Breast epithelium (tissue), 4 donors: ENCODE data around the gene RTBDN. TPM values are rescaled to one million over a fixed set of nuclear protein-coding genes. Genes with fewer than 3 reads are reported as not detected.

Experiments used
- DNase-seq, 2 donors: peaks; one replicate each; pipeline ENCODE4 v3.0.0-alpha.2; 2019; ENCODE audit warnings: low spot score in 2 of 2
- H3K27ac ChIP-seq, 2 donors: fragments of 200-600 bp; sonication (generic) in 1 of 2; one replicate each; pipeline ENCODE4 v1.5.1; 2016 to 2019; ENCODE audit warnings: mild to moderate bottlenecking in 1 of 2
- H3K27me3 ChIP-seq, 2 donors: fragments of 200-600 bp; sonication (generic) in 1 of 2; one replicate each; pipeline versions ENCODE4 v1.5.1 to v1.6.0; 2017 to 2019; ENCODE audit warnings: control low read depth in 1 of 2, mild to moderate bottlenecking in 1 of 2
- H3K36me3 ChIP-seq: fragments of 200-600 bp; one replicate; pipeline ENCODE4 v1.5.1; 2019
- H3K4me1 ChIP-seq, 2 donors: fragments of 200-600 bp; sonication (generic); one replicate each; pipeline ENCODE4 v1.5.1; 2016 to 2019; ENCODE audit warnings: control low read depth in 1 of 2
- H3K4me3 ChIP-seq, 3 donors: fragments of 200-600 bp; sonication (generic); 1 replicate in 2 of 3; 2 replicates in 1 of 3; pipeline ENCODE4 v1.5.1; 2016 to 2019; ENCODE audit warnings: mild to moderate bottlenecking in 3 of 3, moderate library complexity in 2 of 3
- H3K9me3 ChIP-seq, 2 donors: fragments of 200-600 bp; sonication (generic) in 1 of 2; one replicate each; pipeline ENCODE4 v1.5.1; 2016 to 2019; ENCODE audit warnings: control low read depth in 1 of 2
- CTCF ChIP-seq, 3 donors: fragments of 450-650 bp; IDR thresholded peaks; one replicate each; pipeline ENCODE4 v1.5.1; 2016 to 2017; ENCODE audit warnings: antibody characterized with exemption in 3 of 3, mild to moderate bottlenecking in 3 of 3, moderate library complexity in 3 of 3
- POLR2A ChIP-seq: fragments of 450-650 bp; IDR thresholded peaks from one replicate; pipeline ENCODE4 v1.6.1; 2016; ENCODE audit warnings: antibody characterized with exemption, mild to moderate bottlenecking, moderate library complexity
- POLR2AphosphoS5 ChIP-seq, 3 donors: sonication (generic); formaldehyde crosslinking; IDR thresholded peaks; one replicate each; pipeline ENCODE4 v1.6.1; 2017; ENCODE audit warnings: antibody characterized with exemption in 3 of 3
- intact Hi-C: fragments of 100-400 bp; cut with DNase I; formaldehyde crosslinking; loops from one replicate; pipeline ENCODE4 v1.15.1; 2023; ENCODE audit warnings: low total_unique reads
- total RNA-seq, 3 donors: library from RNA; depleted of rRNA; stranded (reverse); fragments of >200 nt; gene quantifications; one replicate each; pipeline ENCODE4 v1.1.0, GENCODE V29; 2016

The RTBDN gene
- total RNA-seq, 3 donors from 2014 or later = not detected

- no peaks in the 10 kb centered on the region for H3K9me3 ChIP-seq
- peaks cover 0 to 8% of the 10 kb centered on the region in 2 donors for H3K4me1 ChIP-seq
- H3K4me3 ChIP-seq = peak overlapping the region; percentile 54 to 80 (median 73)
- peak; percentile 85 to 86 for DNase-seq
- no peaks in the 10 kb centered on the region for H3K36me3 ChIP-seq
- intact Hi-C loops = no loop called here
- TF ChIP-seq POLR2A = no peak
- TF ChIP-seq CTCF (IDR thresholded peaks at IDR 0.05) = peak in 1 of 3 donors; percentile 11
- peak; percentile 58 to 73 (median 65) for TF ChIP-seq POLR2AphosphoS5 (IDR thresholded peaks at IDR 0.05)
- peak overlapping the region; percentile 97 to 98 for H3K27ac ChIP-seq
- no peaks in the 10 kb centered on the region for H3K27me3 ChIP-seq
Observed at GRCh38 chr19:12778017-12778904, 56.1 kb downstream of the RTBDN start.

- no peaks in the 10 kb centered on the region for H3K36me3 ChIP-seq
- peaks cover 0 to 5% of the 10 kb centered on the region in 2 donors for H3K4me1 ChIP-seq
- no peaks in the 10 kb centered on the region for H3K9me3 ChIP-seq
- TF ChIP-seq POLR2AphosphoS5 (IDR thresholded peaks at IDR 0.05) (peak; percentile 68 to 74 (median 74)), POLR2A (no peak), CTCF (IDR thresholded peaks at IDR 0.05) (peak; percentile 97 to 99 (median 98))
- peak overlapping the region; percentile 97 to 98 for H3K27ac ChIP-seq
- H3K4me3 ChIP-seq = peak overlapping the region; percentile 54 to 80 (median 73)
- H3K27me3 ChIP-seq = no peaks in the 10 kb centered on the region
- peak; percentile 71 to 77 for DNase-seq
- intact Hi-C loops = loop anchor here (2.0 kb wide), 1 partner anchor 13 kb away; the partner anchor contains the start of gene JUNB
Observed at GRCh38 chr19:12777217-12778016, 57.0 kb downstream of the RTBDN start.

Other genes with a start within 250 kb of the RTBDN start
- 1 to 10 TPM; 5.6 to 7.9 (median 7.0) TPM for gene ZNF490, start 223.8 kb downstream of the RTBDN start, total RNA-seq
- 10 to 100 TPM; 22.4 to 35.3 (median 34.7) TPM for gene ZNF791, start 223.7 kb downstream of the RTBDN start, total RNA-seq
- 100 to 1,000 TPM in 1 of 3 donors, 10 to 100 TPM in 2; 45.6 to 118 (median 49.0) TPM for gene MAN2B1, start 167.8 kb downstream of the RTBDN start, total RNA-seq
- 10 to 100 TPM in 2 of 3 donors, 1 to 10 TPM in 1; 8.2 to 13.8 (median 10.2) TPM for gene WDR83, start 167.8 kb downstream of the RTBDN start, total RNA-seq
- 100 to 1,000 TPM in 1 of 3 donors, 10 to 100 TPM in 2; 86.6 to 117 (median 91.4) TPM for gene DHPS, start 152.7 kb downstream of the RTBDN start, total RNA-seq
- gene GNG14, start 146.6 kb downstream of the RTBDN start, total RNA-seq = not detected
- gene FBXW9, start 137.9 kb downstream of the RTBDN start, total RNA-seq = 10 to 100 TPM in 1 of 3 donors, 1 to 10 TPM in 2; 4.8 to 13.8 (median 8.5) TPM
- 10 to 100 TPM; 46.0 to 73.0 (median 70.8) TPM for gene TNPO2, start 110.6 kb downstream of the RTBDN start, total RNA-seq
- gene TRIR, start 99.9 kb downstream of the RTBDN start, total RNA-seq = 100 to 1,000 TPM; 319 to 409 (median 370) TPM
- 10 to 100 TPM; 50.8 to 64.6 (median 62.6) TPM for gene GET3, start 97.1 kb downstream of the RTBDN start, total RNA-seq
- not detected for gene BEST2, start 82.8 kb downstream of the RTBDN start, total RNA-seq
- gene HOOK2, start 59.0 kb downstream of the RTBDN start, total RNA-seq = 100 to 1,000 TPM in 1 of 3 donors, 10 to 100 TPM in 2; 45.8 to 101 (median 98.6) TPM
- 100 to 1,000 TPM; 108 to 581 (median 320) TPM for gene JUNB, start 43.1 kb downstream of the RTBDN start, total RNA-seq
- gene PRDX2, start 32.8 kb downstream of the RTBDN start, total RNA-seq = 100 to 1,000 TPM; 150 to 199 (median 199) TPM
- gene THSD8, start 32.5 kb downstream of the RTBDN start, total RNA-seq = not detected
- gene RNASEH2A, start 28.0 kb downstream of the RTBDN start, total RNA-seq = 1 to 10 TPM; 5.2 to 8.8 (median 8.5) TPM
- under 1 TPM in 1 of 3 donors, not detected in 2; 0.88 TPM for gene MAST1, start 3.9 kb upstream of the RTBDN start, total RNA-seq
- gene DNASE2, start 46.9 kb upstream of the RTBDN start, total RNA-seq = 10 to 100 TPM; 29.8 to 61.0 (median 46.2) TPM
- not detected for gene KLF1, start 52.6 kb upstream of the RTBDN start, total RNA-seq
- gene GCDH, start 56.6 kb upstream of the RTBDN start, total RNA-seq = 10 to 100 TPM; 39.2 to 72.8 (median 50.1) TPM
- gene SYCE2, start 84.7 kb upstream of the RTBDN start, total RNA-seq = under 1 TPM in 1 of 3 donors, not detected in 2; 0.44 TPM
- gene FARSA, start 99.1 kb upstream of the RTBDN start, total RNA-seq = 10 to 100 TPM; 26.1 to 53.7 (median 40.7) TPM
- gene CALR, start 104.0 kb upstream of the RTBDN start, total RNA-seq = 100 to 1,000 TPM; 301 to 410 (median 305) TPM
- gene RAD23A, start 111.3 kb upstream of the RTBDN start, total RNA-seq = 10 to 100 TPM; 65.9 to 84.3 (median 66.5) TPM
- 10 to 100 TPM; 30.3 to 44.2 (median 31.5) TPM for gene GADD45GIP1, start 122.6 kb upstream of the RTBDN start, total RNA-seq
- not detected for gene DAND5, start 135.0 kb upstream of the RTBDN start, total RNA-seq
- gene NFIX, start 160.9 kb upstream of the RTBDN start, total RNA-seq = 10 to 100 TPM; 43.6 to 53.9 (median 52.8) TPM